Measurements from ENCODE around the gene RAD51D. TPM values are rescaled to one million over a fixed set of nuclear protein-coding genes. Genes with fewer than 3 reads are reported as not detected.

The RAD51D gene
- total and polyA plus RNA-seq, 4 donors = 3.4 to 6.1 (median 3.7) TPM

GRCh38 chr17:35129154-35129972 lies 9.7 kb upstream of the RAD51D start:
- H3K27ac ChIP-seq (ENCODE audit: low read depth in 1 of 2, low read length in 2 of 2) = no peak overlapping the region
- no peak for TF ChIP-seq GABPA (IDR thresholded peaks at IDR 0.05 in 1 of 2, conservative IDR thresholded peaks at IDR 0.05 in 1 of 2)
- no peak for TF ChIP-seq JUND (IDR thresholded peaks at IDR 0.05)
- no peak for TF ChIP-seq YY1 (IDR thresholded peaks at IDR 0.05)
- no peak for TF ChIP-seq ATF3 (IDR thresholded peaks at IDR 0.05)
- TF ChIP-seq FOXA1 (IDR thresholded peaks at IDR 0.05) = no peak
- no peak for TF ChIP-seq MAX (IDR thresholded peaks at IDR 0.05)
- no peak for TF ChIP-seq TAF1 (conservative IDR thresholded peaks at IDR 0.05)
- TF ChIP-seq CTCF (IDR thresholded peaks at IDR 0.05; ENCODE audit: low read depth, low read length, missing input control) = no peak
- no peak for TF ChIP-seq SP1 (IDR thresholded peaks at IDR 0.05)
- TF ChIP-seq NR2F2 (IDR thresholded peaks at IDR 0.05) = no peak
- no peak for TF ChIP-seq HNF4G (IDR thresholded peaks at IDR 0.05)
- no peak for TF ChIP-seq REST (IDR thresholded peaks at IDR 0.05)
- WGBS = 83% methylated on average over 11 of the region's 11 CpGs

GRCh38 chr17:35127751-35128514 lies 8.3 kb upstream of the RAD51D start:
- TF ChIP-seq SP1 (IDR thresholded peaks at IDR 0.05) (no peak), CTCF (IDR thresholded peaks at IDR 0.05; ENCODE audit: low read depth, low read length, missing input control) (no peak), GABPA (IDR thresholded peaks at IDR 0.05 in 1 of 2, conservative IDR thresholded peaks at IDR 0.05 in 1 of 2) (no peak), FOXA2 (IDR thresholded peaks at IDR 0.05) (no peak), TAF1 (conservative IDR thresholded peaks at IDR 0.05) (no peak), FOXA1 (IDR thresholded peaks at IDR 0.05) (no peak), RXRA (IDR thresholded peaks at IDR 0.05) (no peak), MAX (IDR thresholded peaks at IDR 0.05) (no peak), EGR1 (IDR thresholded peaks at IDR 0.05; ENCODE audit: low read depth in 2 of 2) (no peak), HNF4G (IDR thresholded peaks at IDR 0.05) (no peak), NR2F2 (IDR thresholded peaks at IDR 0.05) (no peak), JUND (IDR thresholded peaks at IDR 0.05) (no peak), YY1 (IDR thresholded peaks at IDR 0.05) (no peak), HNF4A (conservative IDR thresholded peaks at IDR 0.05) (no peak)
- DNase-seq (ENCODE audit: low spot score) = no peak
- H3K4me1 ChIP-seq (ENCODE audit: control insufficient read depth in 4 of 4, insufficient read depth in 4 of 4, low read length in 3 of 4) = peaks cover 0 to 6% (median 0%) of the 10 kb centered on the region in 4 donors
- no peak overlapping the region for H3K4me3 ChIP-seq (ENCODE audit: low read depth in 1 of 3, low read length in 3 of 3)
- no peaks in the 10 kb centered on the region for H3K9me3 ChIP-seq (ENCODE audit: control insufficient read depth in 4 of 4, low read length in 3 of 4)
- no peaks in the 10 kb centered on the region for H3K27me3 ChIP-seq (ENCODE audit: control insufficient read depth in 4 of 4, insufficient read depth in 4 of 4, low read length in 3 of 4)
- H3K9ac ChIP-seq (ENCODE audit: low read depth in 1 of 2, low read length in 2 of 2) = no peak overlapping the region
- peaks cover 0 to 21% (median 9%) of the 10 kb centered on the region in 4 donors for H3K36me3 ChIP-seq (ENCODE audit: control insufficient read depth in 4 of 4, insufficient read depth in 3 of 4, low read depth in 1 of 4, low read length in 3 of 4)
- no peak overlapping the region for H3K27ac ChIP-seq (ENCODE audit: low read depth in 1 of 2, low read length in 2 of 2)
- WGBS = 93% methylated on average over 11 of the region's 11 CpGs

More at GRCh38 chr17:35129154-35129972, 9.7 kb upstream of the RAD51D start:
- DNase-seq (ENCODE audit: low spot score) = no peak
- Histone ChIP-seq H3K9ac (ENCODE audit: low read depth in 1 of 2, low read length in 2 of 2) (no peak overlapping the region), H3K4me3 (ENCODE audit: low read depth in 1 of 3, low read length in 3 of 3) (no peak overlapping the region), H3K27me3 (ENCODE audit: control insufficient read depth in 4 of 4, insufficient read depth in 4 of 4, low read length in 3 of 4) (no peaks in the 10 kb centered on the region), H3K4me1 (ENCODE audit: control insufficient read depth in 4 of 4, insufficient read depth in 4 of 4, low read length in 3 of 4) (peaks cover 0 to 6% (median 0%) of the 10 kb centered on the region in 4 donors), H3K36me3 (ENCODE audit: control insufficient read depth in 4 of 4, insufficient read depth in 3 of 4, low read depth in 1 of 4, low read length in 3 of 4) (peaks cover 5 to 34% (median 19%) of the 10 kb centered on the region in 4 donors), H3K9me3 (ENCODE audit: control insufficient read depth in 4 of 4, low read length in 3 of 4) (no peaks in the 10 kb centered on the region)

All from liver (tissue), 9 donors.